ENCODE measurements around the gene EXD3. TPM values are rescaled to one million over a fixed set of nuclear protein-coding genes. Genes with fewer than 3 reads are reported as not detected.
"Not testable (repeated sequence)": the region's sequence is repeated elsewhere in the genome, so short reads cannot be mapped to it uniquely, and the experiment has no call there.

EXD3 gene
- total RNA-seq, 1 donor = 28.3 TPM

DNA sequence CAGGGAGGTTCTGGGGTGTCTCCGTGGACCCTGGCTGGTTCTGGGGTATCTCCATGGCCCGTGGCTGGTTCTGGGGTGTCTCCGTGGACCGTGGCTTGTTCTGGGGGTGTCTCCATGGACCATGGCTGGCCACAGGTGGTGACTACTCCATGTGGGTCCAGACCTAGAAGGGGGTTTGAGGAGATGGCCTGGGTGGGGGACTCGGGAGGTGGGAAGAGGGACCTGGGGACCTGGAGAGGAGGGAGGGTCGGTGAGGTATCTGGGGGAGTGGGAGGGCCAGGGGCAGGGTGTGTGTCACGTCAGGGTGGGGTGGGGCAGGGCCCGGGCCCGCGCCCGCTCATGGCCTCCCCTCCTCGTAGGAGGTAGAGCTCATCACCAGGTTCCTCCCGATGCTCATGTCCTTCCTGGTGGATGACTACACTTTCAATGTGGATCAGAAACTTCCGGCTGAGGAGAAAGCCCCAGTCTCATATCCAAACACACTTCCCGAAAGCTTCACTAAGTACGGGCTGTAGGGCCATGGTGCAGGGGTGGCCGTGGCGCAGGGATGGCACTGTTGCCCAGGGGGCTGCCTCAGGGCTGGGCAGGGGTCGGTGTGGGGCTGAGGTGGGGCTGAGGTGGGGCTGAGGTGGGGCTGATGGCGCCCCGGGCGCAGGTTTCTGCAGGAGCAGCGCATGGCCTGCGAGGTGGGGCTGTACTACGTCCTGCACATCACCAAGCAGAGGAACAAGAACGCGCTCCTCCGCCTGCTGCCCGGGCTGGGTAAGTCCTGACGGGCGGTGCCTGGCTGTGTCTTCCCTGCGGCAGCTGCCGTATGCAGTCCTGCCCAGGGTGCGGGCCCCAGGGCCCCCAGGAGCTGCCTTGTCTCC is 156.1 kb downstream of the EXD3 start:
- no peak for DNase-seq (ENCODE audit: low read depth in 2 of 3, low spot score in 2 of 3)

DNA sequence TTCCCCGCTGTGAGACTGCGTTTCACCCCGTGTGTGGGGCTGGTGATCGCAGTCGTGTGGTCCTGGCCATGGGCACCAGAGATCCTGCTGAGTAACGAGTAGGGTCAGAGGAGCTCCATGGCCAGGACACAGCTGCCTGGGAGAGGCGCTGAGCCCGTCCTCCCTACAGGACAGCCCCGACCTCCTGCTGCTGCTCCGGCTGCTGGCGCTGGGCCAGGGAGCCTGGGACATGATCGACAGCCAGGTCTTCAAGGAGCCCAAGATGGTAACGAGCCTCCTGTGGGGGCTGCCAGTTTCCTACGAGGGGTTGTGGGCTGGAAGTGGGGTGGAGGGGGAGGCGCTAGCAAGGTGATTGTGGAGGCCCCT is 156.8 kb downstream of the EXD3 start:
- no peak for DNase-seq (ENCODE audit: low read depth in 2 of 3, low spot score in 2 of 3)

GRCh38 chr9:137265496-137266161 is 157.3 kb downstream of the EXD3 start:
- DNase-seq (ENCODE audit: low read depth in 2 of 3, low spot score in 2 of 3) = no peak

DNA sequence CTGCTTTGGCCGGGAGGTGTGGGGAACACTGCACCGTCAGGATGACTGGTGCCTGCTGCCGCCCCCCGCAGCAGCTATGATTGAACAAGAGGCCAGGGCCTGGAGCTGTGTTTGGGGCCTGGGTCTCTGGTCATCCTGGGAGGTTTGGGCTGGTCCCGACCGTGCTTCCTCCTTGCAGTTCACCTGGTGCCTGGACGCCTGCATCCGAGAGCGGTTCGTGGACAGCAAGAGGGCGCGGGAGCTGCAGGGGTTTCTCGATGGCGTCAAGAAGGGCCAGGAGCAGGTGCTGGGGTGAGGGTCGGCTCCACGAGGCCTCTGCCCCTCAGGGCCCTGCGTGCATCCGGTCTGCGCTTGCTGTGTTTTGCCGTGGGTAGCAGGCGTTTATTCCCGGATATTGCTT is 158.9 kb downstream of the EXD3 start:
- DNase-seq (ENCODE audit: low read depth in 2 of 3, low spot score in 2 of 3) = no peak

- no peak for DNase-seq (ENCODE audit: low read depth in 2 of 3, low spot score in 2 of 3)
These were observed 159.5 kb downstream of the EXD3 start for GRCh38 chr9:137263506-137263905.

GRCh38 chr9:137262909-137263285 is 160.1 kb downstream of the EXD3 start:
- DNase-seq (ENCODE audit: low read depth in 2 of 3, low spot score in 2 of 3) = no peak

- not testable (repeated sequence) for DNase-seq (ENCODE audit: low read depth in 2 of 3, low spot score in 2 of 3)
These were observed 160.6 kb downstream of the EXD3 start for GRCh38 chr9:137262173-137262908.

Other genes starting within 250 kb of the EXD3 start
- 59.8 TPM for gene ANAPC2, start 234.6 kb downstream of the EXD3 start, total RNA-seq
- 78.4 TPM for gene SSNA1, start 234.5 kb downstream of the EXD3 start, total RNA-seq
- gene TPRN, start 222.4 kb downstream of the EXD3 start, total RNA-seq = 3.0 TPM
- gene TMEM203, start 217.5 kb downstream of the EXD3 start, total RNA-seq = 35.5 TPM
- gene NDOR1, start 217.5 kb downstream of the EXD3 start, total RNA-seq = 10.2 TPM
- gene RNF208, start 200.9 kb downstream of the EXD3 start, total RNA-seq = 1.3 TPM
- 0.27 TPM for gene CYSRT1, start 198.0 kb downstream of the EXD3 start, total RNA-seq
- not detected for gene RNF224, start 195.7 kb downstream of the EXD3 start, total RNA-seq
- gene SLC34A3, start 192.3 kb downstream of the EXD3 start, total RNA-seq = not detected
- gene TUBB4B, start 181.9 kb downstream of the EXD3 start, total RNA-seq = 141 TPM
- 0.54 TPM for gene STPG3, start 171.9 kb downstream of the EXD3 start, total RNA-seq
- 72.7 TPM for gene NELFB, start 167.8 kb downstream of the EXD3 start, total RNA-seq
- gene TOR4A, start 145.4 kb downstream of the EXD3 start, total RNA-seq = 25.0 TPM
- gene NRARP, start 120.9 kb downstream of the EXD3 start, total RNA-seq = 5.1 TPM
- gene NOXA1, start 231 bp upstream of the EXD3 start, total RNA-seq = 4.6 TPM
- gene ENTPD8, start 18.2 kb upstream of the EXD3 start, total RNA-seq = 0.27 TPM
- gene NSMF, start 36.2 kb upstream of the EXD3 start, total RNA-seq = 26.4 TPM
- 11.6 TPM for gene PNPLA7, start 127.2 kb upstream of the EXD3 start, total RNA-seq
- 18.3 TPM for gene MRPL41, start 128.7 kb upstream of the EXD3 start, total RNA-seq
- 25.0 TPM for gene DPH7, start 155.8 kb upstream of the EXD3 start, total RNA-seq
- 13.2 TPM for gene ZMYND19, start 167.3 kb upstream of the EXD3 start, total RNA-seq
- gene ARRDC1, start 182.5 kb upstream of the EXD3 start, total RNA-seq = 92.4 TPM
- 119 TPM for gene EHMT1, start 195.8 kb upstream of the EXD3 start, total RNA-seq